Measurements from ENCODE around the gene MYL5. TPM values are rescaled to one million over a fixed set of nuclear protein-coding genes. Genes with fewer than 3 reads are reported as not detected.
"Not testable (repeated sequence)": the region's sequence is repeated elsewhere in the genome, so short reads cannot be mapped to it uniquely, and the experiment has no call there.

Gene MYL5
- total RNA-seq, 1 experiment from 2014 or later: 16.6 TPM

GRCh38 chr4:692771-693554 is 18.6 kb downstream of the MYL5 start:
- in situ Hi-C loops (cut with HindIII; ENCODE audit: low pct_unique_long_range_greater_than_20kb, low sequenced_read_pairs): no loop called here

DNA sequence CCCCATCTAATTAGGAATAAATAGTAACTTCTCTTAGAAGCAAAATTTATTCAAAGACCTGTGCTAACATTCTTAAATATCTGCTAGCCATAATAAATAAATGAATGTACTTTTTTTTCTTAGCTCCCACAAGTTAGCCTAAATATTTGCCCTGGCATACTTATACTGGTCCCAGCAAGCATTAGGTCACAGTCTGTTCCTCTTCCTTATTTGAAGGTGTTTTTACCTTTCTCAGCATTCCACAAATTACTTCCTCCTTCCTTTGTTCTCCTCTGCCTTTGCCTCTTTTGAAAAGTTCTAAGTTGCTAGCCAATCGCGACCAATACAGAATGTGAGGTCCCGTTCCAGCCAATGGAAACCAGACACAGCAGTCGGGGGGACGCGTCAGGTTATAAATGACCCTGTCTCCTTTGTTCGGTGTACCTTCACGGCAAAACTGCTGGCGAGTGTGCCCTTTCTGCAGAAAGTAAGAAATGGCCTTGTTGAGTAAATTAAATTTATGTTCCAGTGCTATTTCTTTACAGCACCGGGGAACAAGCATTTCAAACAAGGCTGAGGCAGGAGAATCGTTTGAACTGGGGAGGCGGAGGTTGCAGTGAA is 20.1 kb downstream of the MYL5 start:
- in situ Hi-C loops (cut with HindIII; ENCODE audit: low pct_unique_long_range_greater_than_20kb, low sequenced_read_pairs); DNase-seq (ENCODE audit: low read depth): not testable (repeated sequence)

More at GRCh38 chr4:692771-693554, 18.6 kb downstream of the MYL5 start:
- no peak for DNase-seq (ENCODE audit: low read depth)

GRCh38 chr4:699816-700580 is 25.7 kb downstream of the MYL5 start:
- in situ Hi-C loops (cut with HindIII; ENCODE audit: low pct_unique_long_range_greater_than_20kb, low sequenced_read_pairs): no loop called here
- DNase-seq (ENCODE audit: low read depth): no peak

DNA sequence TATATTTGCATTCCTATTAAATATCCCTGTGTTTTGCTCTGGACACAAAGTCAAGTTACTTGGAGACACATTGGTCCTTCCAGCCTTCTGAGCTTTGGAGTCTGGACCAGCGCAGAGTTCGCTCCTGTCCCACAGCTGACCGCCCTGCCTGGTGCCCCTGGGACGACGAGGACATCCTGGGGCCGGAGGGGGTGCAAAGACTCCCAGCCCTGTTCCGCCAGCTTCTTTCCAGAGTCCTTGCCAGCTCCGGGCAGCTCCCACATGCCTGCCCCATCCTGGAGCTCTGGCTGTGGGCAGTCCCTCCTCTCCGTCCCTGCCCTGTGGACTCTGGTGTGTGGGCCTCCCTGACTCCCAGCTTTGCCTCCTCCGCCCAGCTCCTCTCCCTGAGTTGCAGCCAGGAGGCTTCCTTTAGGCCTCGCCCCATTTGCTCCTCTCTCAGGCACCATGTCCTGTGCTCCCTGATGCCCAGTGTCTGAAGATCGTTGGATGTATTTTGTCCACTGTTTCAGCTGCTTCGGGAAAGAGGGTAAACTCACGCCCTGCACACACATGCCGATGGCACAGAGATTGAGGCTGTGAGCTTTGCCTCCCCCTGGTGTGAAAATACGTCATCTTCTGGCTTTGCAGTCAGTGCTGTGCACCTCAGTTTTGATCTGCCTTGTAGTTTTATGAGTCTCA is 26.4 kb downstream of the MYL5 start:
- in situ Hi-C loops (cut with HindIII; ENCODE audit: low pct_unique_long_range_greater_than_20kb, low sequenced_read_pairs): no loop called here
- DNase-seq (ENCODE audit: low read depth): no peak

DNA sequence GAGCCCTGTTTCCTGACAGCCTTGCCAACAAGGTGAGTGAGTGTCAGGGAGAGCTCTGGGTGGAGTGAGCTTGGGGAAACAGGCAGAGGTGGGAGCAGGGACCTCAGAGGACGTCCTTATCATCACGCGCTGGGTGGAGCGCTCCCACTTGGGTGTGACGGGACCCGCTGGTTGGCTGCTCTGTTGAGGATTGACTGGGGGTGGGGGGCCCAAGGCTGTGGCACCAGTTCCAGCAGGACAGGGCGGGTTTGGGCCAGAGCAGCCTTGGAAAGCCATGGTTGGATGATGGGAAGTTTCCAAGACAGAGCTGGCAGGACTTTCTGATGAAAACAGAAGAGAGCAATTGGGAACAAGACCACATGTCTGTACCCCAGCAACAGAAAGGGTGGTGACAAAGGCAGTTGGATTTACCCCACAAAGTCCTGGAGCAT is 28.3 kb downstream of the MYL5 start:
- in situ Hi-C loops (cut with HindIII; ENCODE audit: low pct_unique_long_range_greater_than_20kb, low sequenced_read_pairs): no loop called here

DNA sequence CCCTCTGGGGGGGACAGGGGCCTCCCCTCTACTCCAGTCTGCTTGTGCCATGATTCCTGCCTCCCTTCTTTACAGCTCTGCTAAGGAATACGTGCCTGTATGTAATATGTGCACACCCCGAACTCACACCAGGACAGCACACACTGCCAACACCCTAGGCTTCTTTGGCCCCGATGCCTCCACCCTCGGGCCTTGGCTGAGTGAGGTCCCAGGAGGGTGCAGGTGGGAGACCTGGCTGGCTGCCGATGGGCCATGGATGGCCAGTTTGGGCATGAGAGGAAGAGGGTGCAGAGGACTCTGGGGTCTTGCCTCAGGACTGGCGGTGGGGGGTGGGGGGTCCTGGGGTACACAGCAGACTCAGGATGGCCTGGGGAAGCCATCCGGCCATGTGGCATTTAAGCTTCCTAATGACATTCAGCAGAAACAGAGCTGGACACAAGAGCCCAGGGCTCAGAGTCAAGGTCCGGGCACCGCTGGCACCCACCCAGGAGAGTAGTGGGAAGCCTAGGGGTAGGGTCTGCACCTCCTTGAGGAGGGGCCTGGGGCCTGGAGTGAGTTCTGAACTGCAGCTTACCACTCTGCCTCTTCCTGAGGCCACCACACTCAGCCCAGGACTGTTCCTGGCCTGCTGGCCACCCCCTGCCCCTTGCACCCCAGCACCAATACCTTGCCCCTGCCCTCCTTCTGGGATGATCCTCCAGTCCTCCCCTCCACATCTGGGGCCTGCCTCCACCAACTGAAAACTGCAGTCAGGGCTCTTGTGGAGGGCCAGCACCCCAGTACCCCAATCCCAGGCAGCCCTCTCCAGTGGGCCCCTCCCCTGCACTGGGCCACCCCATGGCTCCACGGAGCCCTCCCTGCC is 29.2 kb downstream of the MYL5 start:
- DNase-seq (ENCODE audit: low read depth): no peak
- in situ Hi-C loops (cut with HindIII; ENCODE audit: low pct_unique_long_range_greater_than_20kb, low sequenced_read_pairs): no loop called here

More for the DNA sequence above, 28.3 kb downstream of the MYL5 start:
- no peak for DNase-seq (ENCODE audit: low read depth)

GRCh38 chr4:704198-704891 is 30.0 kb downstream of the MYL5 start:
- in situ Hi-C loops (cut with HindIII; ENCODE audit: low pct_unique_long_range_greater_than_20kb, low sequenced_read_pairs): no loop called here
- DNase-seq (ENCODE audit: low read depth): no peak

GRCh38 chr4:704971-705277 is 30.6 kb downstream of the MYL5 start:
- no peak for DNase-seq (ENCODE audit: low read depth)
- in situ Hi-C loops (cut with HindIII; ENCODE audit: low pct_unique_long_range_greater_than_20kb, low sequenced_read_pairs): no loop called here

DNA sequence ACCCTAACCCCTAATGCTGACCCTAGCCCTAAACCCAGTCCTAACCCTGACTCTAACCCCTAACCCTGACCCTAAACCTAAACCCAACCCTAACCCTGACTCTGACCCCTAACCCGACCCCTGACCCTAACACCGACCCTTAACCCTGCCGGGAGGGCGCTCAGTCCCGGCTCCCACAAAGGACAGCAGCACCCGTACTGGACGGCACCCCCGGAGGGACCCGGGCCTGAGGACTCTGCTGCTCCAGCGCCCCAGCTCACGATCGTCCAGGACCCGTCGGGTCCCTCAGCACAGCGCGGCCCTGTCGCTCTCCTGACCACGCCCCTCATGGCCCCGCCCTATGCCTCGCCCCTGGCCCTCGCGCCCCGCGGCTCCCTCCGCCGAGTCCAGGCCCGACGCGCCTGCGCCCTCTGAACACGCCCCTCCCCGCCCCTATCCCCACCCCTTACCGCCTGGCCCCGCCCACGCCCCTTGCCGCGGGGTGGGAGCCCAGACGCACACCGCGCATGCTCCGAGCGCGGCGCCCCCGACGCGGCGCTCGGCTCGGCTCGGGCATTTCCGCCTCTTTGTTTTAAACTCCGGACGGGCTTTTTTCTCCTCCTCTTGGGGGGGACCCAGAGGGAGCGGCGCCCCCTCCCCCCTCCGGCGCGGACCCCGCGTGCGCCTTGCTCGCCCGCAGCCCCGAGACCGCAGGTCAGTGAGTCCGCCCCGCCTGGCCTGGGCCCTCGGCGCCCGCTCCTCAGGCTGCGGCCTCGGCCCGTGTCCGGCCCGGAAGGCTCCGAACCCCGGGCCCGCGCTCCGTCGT is 31.1 kb downstream of the MYL5 start, which contains the start of gene PCGF3:
Gene PCGF3, plus strand, starts transcription at position 555 of the 805 bp plus-strand sequence. CDS start 27,849 bp downstream, outside the sequence.
- in situ Hi-C loops (cut with HindIII; ENCODE audit: low pct_unique_long_range_greater_than_20kb, low sequenced_read_pairs): no loop called here
- DNase-seq (ENCODE audit: low read depth): peak; percentile 71

DNA sequence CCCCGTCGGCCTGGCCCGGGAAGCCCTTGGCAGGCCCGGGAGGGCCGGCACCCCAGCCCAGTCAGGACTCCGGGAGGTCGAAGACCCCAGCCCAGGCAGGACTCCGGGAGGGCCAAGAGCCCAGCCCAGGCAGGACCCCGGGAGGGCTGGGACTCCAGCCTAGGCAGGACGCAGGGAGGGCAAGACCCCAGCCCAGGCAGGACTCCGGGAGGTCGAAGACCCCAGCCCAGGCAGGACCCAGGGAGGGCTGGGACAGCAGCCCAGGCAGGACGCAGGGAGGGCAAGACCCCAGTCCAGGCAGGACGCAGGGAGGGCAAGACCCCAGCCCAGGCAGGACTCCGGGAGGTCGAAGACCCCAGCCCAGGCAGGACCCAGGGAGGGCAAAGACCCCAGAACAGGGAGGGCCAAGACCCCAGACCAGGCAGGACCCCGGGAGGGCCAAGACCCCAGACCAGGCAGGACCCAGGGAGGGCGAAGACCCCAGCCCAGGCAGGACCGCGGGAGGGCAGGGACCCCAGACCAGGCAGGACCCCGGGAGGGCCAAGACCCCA is 31.8 kb downstream of the MYL5 start:
- DNase-seq (ENCODE audit: low read depth); in situ Hi-C loops (cut with HindIII; ENCODE audit: low pct_unique_long_range_greater_than_20kb, low sequenced_read_pairs): not testable (repeated sequence)

- DNase-seq (ENCODE audit: low read depth): no peak
- in situ Hi-C loops (cut with HindIII; ENCODE audit: low pct_unique_long_range_greater_than_20kb, low sequenced_read_pairs): no loop called here
These were observed 32.7 kb downstream of the MYL5 start for GRCh38 chr4:706834-707598.

DNA sequence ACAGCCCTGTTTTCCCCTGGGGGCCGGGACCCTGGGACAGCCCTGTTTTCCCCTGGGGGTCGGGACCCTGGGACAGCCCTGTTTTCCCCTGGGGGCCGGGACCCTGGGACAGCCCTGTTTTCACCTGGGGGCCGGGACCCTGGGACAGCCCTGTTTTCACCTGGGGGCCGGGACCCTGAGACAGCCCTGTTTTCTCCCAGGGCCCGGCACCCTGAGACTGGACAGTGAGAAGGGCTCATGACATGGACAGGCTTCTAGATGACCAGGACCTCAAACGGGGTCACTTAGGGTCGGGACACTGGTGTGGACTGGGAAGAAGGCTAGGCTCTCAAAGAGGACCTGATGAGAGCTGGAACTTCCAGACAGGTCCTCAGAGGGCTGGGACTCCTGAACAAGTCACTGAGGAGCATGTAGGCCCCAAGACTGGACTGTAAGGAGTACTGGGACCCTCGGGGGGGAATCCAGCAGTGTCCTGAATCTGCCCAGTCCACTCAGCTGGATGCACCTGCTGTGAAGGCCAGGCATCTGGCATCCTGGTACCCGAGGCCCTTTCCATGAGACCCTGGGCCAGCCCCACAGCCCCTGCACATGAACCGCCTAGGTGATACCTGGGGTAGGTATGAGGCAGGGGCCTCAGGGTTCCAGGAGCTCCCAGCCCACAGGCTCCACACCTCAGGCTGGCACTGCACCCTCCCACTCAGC is 33.7 kb downstream of the MYL5 start:
- in situ Hi-C loops (cut with HindIII; ENCODE audit: low pct_unique_long_range_greater_than_20kb, low sequenced_read_pairs): no loop called here
- no peak for DNase-seq (ENCODE audit: low read depth)

DNA sequence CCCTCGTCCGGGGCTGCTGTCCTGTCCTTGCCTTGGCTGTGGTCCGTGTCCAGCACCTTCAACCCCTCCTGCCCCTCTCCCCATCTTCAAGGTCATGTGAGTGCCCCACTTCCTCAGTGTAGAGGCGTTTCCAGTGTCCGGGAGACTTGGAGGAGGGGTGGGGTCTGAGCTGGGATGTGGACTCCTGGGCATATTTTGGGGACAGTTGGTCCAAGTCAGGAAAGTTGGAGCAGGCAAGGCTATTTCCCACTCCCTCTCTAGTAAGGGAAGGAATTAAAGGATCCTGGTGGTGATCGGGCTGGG is 34.2 kb downstream of the MYL5 start:
- in situ Hi-C loops (cut with HindIII; ENCODE audit: low pct_unique_long_range_greater_than_20kb, low sequenced_read_pairs): no loop called here
- DNase-seq (ENCODE audit: low read depth): no peak

- in situ Hi-C loops (cut with HindIII; ENCODE audit: low pct_unique_long_range_greater_than_20kb, low sequenced_read_pairs): no loop called here
- DNase-seq (ENCODE audit: low read depth): no peak
These were observed 35.0 kb downstream of the MYL5 start for GRCh38 chr4:709348-709747.

- DNase-seq (ENCODE audit: low read depth): no peak
- in situ Hi-C loops (cut with HindIII; ENCODE audit: low pct_unique_long_range_greater_than_20kb, low sequenced_read_pairs): no loop called here
These were observed 35.8 kb downstream of the MYL5 start for GRCh38 chr4:710116-710515.
